Omental fat pad (tissue), 4 donors: ENCODE measurements around the gene MYO6. TPM values are rescaled to one million over a fixed set of nuclear protein-coding genes. Genes with fewer than 3 reads are reported as not detected.
"Not testable (repeated sequence)": the region's sequence is repeated elsewhere in the genome, so short reads cannot be mapped to it uniquely, and the experiment has no call there.

Source experiments
- ATAC-seq: fragments of 150-250 bp; one replicate; pipeline ENCODE4 v1.9.1; 2016; ENCODE audit warnings: mild to moderate bottlenecking, moderate library complexity; ENCODE audit not compliant: low FRiP score
- DNase-seq: peaks from one replicate; pipeline ENCODE4 v3.0.0-alpha.2; 2019; ENCODE audit warnings: low spot score
- total RNA-seq, 4 donors: library from RNA; depleted of rRNA; stranded (reverse); fragments of >200 nt; gene quantifications; one replicate each; pipeline ENCODE4 v1.1.0, GENCODE V29; 2016
- TF ChIP-seq, protein P1 (sequence below), 3 donors: fragments of 450-650 bp; IDR thresholded peaks; one replicate each; pipeline ENCODE4 v1.5.1; 2016 to 2017; ENCODE audit warnings: antibody characterized with exemption in 3 of 3, mild to moderate bottlenecking in 3 of 3, moderate library complexity in 2 of 3

The MYO6 gene
- total RNA-seq: 10 to 100 TPM; 12.7 to 31.1 (median 15.6) TPM

DNA sequence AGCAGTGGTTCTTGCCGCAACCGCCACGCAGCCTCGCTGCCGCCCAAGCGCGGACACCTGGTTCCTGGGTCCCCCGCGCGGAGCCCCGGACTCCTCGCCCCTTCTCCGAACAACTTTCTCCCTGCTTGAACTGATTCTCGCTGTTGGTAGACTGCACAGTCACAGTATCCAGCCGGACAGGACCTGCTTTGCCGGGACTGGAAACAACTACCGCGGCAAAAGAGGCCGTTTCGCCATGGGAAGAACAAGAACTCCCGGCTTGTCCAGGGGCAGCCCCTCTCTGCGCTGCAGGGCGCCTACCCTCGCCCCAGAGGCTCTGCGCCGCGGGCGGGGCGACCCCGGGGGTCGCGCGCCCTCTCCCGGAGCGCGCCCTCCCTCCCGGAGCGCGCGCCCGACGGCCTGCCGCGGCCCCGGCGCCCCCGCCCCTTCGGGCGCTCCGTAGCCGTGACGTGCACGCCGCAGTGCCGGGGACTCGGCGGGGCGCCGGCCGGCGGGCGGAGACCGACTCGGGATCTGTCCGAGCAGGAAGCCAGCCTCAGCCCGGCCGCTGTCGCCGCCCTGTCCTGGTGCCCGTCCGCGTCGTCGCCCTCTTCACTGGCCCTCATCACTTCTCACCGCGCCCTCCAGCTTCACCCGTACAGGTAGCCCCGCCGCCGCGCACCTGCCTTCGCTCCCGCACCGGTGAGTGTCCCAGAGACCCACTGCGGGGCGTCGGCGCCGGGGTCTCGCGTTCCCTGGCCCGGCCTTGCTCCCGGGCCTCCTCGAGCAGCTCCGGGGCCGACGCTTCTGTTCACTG is at the start of gene MYO6:
Gene MYO6 (plus strand): TSS at position 497 of the 796 bp plus-strand sequence. CDS start 68,309 bp downstream, outside the sequence.
- DNase-seq: no peak
- peak; percentile 89 for ATAC-seq
- TF ChIP-seq, protein P1, sequence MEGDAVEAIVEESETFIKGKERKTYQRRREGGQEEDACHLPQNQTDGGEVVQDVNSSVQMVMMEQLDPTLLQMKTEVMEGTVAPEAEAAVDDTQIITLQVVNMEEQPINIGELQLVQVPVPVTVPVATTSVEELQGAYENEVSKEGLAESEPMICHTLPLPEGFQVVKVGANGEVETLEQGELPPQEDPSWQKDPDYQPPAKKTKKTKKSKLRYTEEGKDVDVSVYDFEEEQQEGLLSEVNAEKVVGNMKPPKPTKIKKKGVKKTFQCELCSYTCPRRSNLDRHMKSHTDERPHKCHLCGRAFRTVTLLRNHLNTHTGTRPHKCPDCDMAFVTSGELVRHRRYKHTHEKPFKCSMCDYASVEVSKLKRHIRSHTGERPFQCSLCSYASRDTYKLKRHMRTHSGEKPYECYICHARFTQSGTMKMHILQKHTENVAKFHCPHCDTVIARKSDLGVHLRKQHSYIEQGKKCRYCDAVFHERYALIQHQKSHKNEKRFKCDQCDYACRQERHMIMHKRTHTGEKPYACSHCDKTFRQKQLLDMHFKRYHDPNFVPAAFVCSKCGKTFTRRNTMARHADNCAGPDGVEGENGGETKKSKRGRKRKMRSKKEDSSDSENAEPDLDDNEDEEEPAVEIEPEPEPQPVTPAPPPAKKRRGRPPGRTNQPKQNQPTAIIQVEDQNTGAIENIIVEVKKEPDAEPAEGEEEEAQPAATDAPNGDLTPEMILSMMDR (IDR thresholded peaks at IDR 0.05): no peak

GRCh38 chr6:75708334-75708733 is 40.7 kb upstream of the MYO6 start:
- DNase-seq, ATAC-seq: not testable (repeated sequence)

DNA sequence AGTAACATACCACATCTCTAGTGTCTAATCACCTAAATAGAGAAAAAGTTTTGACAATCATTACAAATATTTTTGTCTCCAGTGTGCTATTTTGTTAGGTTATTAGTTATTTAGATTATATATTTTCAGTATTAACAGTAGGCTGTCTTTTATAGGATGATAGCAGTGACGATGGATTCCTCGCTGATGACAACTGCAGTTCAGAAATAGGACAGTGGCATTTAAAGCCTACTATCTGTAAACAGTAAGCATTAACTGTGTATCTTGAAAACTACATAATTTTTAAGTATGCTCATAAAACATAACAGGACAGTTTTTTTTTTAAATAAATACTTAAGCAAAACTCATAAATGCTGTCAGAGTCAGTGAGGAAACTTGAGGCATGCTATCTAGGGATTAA is 37.9 kb upstream of the MYO6 start:
- TF ChIP-seq, protein P1 (IDR thresholded peaks at IDR 0.05): no peak
- DNase-seq (no peak), ATAC-seq (no peak)

GRCh38 chr6:75719133-75719532 is 29.9 kb upstream of the MYO6 start:
- DNase-seq: no peak

GRCh38 chr6:75723382-75723781 is 25.7 kb upstream of the MYO6 start:
- ATAC-seq: no peak
- no peak for DNase-seq
- TF ChIP-seq, protein P1 (IDR thresholded peaks at IDR 0.05): no peak

More at GRCh38 chr6:75719133-75719532, 29.9 kb upstream of the MYO6 start:
- TF ChIP-seq, protein P1 (IDR thresholded peaks at IDR 0.05): no peak
- ATAC-seq: no peak

GRCh38 chr6:75727206-75727605 is 21.8 kb upstream of the MYO6 start:
- TF ChIP-seq, protein P1 (IDR thresholded peaks at IDR 0.05): no peak
- DNase-seq (no peak), ATAC-seq (no peak)

- not testable (repeated sequence) for ATAC-seq, DNase-seq
Observed at GRCh38 chr6:75731029-75731428, 18.0 kb upstream of the MYO6 start.

DNA sequence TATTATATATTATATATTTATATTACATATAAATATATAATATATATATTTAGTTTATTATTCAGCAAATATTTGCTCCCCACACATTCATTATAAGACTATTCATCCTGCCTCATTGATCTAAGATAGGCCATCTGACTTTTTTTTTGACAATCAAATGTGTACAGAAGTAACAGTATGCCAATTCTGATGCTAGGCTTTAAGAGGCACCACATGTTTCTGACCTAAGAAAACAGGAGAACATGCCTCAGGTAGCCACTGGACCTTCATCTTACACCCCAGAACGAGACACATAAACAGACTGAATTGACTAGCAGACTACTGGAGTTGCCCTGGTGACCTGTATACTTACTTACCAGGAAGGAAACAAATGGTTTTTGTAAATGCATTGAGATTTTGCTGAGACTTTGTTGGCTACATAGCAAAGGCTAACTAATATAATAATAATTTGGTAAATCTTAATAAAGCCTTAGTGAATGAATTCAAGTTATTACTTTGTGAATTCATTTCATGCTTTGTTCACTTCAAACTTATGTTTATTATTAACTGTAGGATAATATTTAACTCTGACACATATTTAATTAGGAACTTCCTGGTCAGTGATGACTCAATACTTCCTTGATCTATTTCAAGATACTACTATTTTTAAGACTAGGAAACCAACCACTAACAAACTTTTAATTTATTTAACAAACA is 13.4 kb upstream of the MYO6 start:
- TF ChIP-seq, protein P1 (IDR thresholded peaks at IDR 0.05): no peak
- DNase-seq (no peak), ATAC-seq (no peak)
